ENCODE data around the gene CD8A.

The CD8A gene

DNA sequence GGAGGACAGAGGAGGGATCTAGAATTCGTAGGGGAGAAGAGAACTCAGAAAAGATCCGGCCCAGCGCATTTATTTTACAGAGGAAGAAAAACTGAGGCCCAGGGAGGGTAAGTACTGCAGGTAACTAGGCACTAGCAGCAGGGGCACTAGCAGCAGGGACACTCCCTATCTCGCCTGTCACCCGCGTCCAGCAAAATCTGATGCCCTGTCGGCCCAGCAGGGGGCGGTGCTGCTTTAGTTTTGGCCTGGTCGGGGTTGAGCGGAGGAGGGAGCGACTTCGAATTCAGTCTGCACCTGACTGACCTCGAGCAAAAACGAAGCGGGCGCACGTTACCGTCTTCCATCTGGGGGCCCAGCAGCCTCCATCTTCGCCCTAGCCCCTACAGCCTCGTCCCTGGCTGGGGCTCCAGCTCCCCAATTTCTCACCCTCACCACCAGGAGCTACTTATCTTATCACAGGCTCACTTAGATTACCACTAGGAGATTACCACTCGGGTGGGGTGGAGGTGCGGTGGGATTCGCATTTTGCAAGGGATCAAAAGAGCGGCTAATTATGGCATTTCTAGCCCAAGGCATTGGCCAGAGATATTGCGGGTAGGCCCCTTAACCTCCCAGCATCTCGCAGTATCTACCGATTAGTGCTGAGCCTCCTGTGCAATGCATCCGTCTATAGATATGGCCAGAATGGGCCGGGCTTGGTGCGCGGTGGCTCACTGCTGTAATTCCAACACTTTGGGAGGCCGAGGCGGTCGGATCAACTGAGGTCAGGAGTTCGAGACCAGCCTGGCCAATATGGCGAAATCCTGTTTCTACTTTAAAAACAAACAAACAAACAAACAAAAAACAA lies 17.8 kb upstream of the CD8A start:
- DNase-seq = peak; percentile 55

DNA sequence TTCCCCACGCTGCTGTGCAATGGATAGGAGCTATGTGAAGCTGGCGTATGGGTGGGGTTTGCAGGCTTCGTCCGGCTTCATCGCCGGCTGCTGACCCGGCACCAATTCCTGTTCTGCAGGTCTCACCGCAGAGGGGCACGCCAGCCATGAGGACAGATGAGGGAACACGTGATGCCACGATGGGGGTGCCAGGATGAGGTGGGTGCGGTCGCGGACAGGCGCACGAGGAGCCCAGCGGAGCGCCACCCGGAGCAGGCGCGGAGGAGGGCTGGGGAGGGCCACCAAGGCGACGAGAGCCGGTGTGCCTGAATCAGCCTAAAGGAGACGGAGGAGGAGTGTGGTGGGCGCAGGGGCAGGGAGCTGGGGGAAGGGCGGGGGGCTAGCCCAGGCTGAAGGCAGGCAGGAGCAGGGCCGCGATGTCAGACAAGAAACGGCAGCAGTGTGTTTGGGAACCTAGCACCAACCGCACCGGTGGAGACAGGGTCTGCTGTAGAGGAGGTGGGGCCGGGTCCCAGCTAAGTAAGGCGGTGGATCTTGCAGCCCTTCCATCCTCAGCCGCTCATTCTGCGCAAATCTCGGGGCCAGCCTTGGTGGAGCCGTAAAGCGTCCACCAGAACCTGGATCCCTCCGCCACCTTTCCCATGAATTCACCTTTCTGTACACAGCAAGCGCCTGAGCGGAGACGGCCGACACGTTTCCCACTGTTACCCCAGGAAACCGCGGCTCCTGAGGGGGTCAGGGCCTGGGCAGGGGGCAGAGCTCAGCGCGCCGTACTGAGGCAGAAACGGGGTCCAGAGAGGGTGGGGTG lies 17.0 kb upstream of the CD8A start:
- DNase-seq = no peak

DNA sequence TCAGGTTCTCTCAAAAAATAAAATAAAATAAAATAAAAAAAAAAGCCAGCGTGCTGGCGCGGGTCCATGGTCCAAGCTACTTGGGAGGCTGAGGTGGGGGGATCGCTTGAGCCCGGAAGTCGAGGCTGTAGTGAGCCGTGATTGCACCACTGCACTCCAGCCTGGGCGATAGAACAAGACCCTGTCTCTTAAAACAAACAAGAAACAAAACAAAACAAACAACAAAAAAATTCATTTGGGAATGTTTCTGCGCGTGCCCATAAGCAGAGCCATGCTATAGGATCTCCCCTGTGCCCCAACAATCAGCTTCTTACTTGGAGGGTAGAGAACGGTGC lies 16.4 kb upstream of the CD8A start:
- no peak for DNase-seq

DNA sequence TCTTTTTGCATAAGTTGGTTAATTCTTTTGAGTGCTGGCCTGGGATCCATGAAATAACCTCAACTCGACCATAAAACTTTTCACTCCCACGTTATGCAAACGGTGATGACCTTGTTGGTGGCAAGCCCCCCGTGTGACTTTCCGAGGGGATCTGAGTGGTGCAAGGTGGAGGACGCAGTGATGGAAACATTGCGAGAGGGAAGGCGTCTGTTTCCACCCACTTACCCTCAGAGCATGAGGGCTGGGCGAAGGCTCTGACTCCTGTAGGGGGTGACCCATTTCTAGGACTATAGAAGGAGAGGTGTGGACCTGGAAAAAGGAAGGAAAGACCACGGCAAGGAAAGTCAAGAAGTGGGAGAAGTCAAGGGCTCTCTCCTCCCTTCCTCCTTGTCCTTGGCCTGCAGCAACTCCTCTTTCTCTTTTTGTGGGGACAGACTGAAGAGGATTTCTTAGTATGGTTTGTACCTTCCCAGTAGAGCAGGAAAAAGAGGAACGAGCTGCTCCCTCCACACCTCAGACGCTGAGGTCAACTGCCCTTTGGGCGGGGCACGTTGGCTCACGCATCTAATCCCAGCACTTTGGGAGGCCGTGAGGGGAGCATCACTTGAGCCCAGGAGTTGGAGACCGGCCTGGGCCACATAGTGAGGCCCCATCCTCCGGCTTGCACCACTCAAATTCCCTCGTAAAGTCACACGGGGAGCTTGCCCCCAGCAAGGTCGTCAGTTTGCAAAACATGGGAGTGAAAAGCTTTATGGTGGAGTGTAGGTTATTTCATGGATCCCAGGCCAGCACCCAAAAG lies 15.5 kb upstream of the CD8A start:
- no peak for DNase-seq

DNA sequence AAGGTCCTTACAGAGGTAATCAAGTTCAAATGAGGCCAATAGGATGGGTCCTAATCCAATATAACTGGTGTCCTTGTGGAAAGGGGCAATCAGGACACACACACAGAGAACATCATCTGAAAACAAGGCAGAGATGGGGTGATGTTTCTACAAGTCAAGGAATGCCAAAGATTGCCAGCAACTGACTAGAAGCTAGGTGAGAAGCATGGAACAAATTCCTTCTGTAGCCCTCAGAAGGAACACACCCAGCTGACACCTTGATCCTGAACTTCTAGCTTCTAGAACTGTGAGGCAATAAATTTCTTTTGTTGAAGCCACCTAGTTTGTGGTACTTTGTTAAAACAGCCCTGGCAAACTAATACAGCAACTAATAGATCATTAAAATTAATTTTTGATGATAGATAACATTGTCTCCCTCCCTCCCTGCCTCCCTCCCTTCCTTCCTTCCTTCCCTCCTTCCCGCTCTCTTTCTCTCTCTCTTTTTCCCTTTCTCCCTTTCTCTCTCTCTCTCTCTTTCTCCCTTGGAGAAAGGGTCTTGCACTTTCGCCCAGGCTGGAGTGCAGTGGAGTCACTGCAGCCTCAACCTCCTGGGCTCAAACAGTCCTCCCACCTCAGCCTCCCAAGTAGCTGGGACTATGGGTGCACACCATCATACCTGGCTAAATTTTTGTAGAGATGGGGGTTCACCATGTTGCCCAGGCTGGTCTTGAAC lies 10.3 kb upstream of the CD8A start:
- DNase-seq = no peak

DNA sequence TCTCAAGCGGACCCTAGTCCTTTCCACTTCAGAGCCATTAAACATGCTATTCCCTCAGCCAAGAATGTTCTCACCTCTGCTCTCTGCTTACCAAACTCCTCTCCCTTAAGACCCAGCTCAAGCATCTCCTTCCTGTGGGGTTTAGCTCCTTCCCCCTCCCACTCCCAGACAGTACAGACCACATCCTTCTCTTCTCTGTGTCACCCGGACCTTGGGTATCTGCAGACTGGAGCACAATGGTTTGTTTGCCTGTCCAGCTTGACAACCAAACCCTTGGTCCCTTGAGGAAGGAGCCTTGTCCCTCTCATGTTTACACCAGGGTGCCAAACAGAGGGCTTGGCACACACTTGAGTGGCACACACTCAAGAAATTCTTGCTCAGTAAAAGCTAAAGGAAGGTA lies 4.1 kb upstream of the CD8A start:
- no peak for DNase-seq

DNA sequence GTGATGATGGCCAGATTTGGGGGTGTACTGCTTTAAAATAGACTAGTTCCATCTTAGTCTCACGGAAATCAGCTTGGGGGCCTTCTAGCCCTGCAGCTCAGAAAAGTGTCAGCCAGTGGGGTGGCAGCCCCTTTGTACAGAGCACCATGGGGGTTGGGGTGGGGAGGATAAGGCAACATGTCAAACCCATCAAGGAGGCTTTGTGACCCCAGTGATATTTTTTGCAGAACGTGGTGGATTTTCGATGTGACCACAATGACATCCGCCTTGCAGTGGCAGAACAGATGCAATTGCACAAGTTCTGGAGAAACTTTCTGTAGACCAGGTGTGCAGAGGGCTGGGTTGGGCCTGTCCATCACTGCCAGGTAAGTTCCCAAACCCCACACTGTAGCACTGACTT lies 3.0 kb upstream of the CD8A start:
- DNase-seq = no peak

DNA sequence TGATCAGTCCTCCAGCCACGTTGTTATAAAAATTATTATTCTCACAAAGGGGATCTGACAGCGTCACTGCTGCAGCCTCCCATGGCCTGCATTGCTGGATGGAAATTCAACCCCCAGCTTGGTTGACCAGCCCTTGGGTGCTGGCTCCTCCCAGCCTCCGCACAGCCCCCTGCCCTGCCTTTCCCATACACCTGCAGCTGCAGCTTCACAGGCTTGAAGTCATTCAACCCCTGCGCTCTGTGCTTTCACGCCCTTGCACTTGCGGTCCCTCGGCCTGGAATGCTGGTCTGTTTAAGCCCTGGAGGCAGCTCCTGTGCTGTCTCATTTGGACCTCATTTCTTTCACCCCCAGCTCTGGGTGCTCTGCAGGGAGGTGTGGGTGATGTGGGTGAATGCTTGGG lies 860 bp upstream of the CD8A start:
- no peak for DNase-seq

DNA sequence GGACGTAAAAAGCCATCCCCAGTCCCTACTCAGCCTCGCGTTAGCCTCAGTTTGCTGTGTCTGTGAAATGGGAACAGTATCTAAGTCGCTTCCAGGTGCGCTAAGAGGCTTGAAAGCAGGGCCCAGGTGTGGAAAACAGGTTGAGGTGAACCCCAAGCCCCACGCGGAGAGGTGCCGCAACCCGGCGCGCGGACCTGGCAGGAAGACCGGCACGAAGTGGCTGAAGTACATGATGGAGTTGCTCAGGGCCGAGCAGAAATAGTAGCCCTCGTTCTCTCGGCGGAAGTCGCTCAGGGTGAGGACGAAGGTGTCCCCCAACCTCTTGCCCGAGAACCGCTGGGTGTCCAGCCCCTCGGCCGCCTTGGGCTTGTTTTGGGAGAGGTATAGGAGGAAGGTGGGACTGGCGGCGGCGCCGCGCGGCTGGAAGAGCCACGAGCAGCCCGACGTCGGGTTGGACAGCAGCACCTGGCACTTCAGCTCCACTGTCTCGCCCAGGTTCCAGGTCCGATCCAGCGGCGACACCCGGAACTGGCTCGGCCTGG lies 508 bp downstream of the CD8A start:
- DNase-seq = no peak

DNA sequence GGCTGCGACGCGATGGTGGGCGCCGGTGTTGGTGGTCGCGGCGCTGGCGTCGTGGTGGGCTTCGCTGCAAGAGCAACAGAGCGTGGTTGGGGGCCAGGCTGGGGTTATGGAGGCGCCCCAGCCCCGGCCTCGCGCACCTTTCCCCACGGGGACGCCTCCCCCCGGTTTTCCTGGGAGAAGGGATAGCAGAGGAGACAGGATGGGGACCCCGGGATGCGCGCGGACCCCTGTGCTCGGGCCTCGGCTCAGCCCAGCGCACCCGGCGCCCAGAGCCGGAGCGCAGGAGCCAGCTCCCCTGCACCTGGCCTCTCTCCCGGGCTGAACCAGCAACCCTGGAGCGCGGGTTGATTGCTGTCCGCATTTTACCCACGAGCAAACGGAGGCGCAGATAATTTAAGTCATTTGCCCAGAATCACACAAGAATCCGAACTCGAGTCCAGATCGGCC lies 1.0 kb downstream of the CD8A start:
- no peak for DNase-seq

DNA sequence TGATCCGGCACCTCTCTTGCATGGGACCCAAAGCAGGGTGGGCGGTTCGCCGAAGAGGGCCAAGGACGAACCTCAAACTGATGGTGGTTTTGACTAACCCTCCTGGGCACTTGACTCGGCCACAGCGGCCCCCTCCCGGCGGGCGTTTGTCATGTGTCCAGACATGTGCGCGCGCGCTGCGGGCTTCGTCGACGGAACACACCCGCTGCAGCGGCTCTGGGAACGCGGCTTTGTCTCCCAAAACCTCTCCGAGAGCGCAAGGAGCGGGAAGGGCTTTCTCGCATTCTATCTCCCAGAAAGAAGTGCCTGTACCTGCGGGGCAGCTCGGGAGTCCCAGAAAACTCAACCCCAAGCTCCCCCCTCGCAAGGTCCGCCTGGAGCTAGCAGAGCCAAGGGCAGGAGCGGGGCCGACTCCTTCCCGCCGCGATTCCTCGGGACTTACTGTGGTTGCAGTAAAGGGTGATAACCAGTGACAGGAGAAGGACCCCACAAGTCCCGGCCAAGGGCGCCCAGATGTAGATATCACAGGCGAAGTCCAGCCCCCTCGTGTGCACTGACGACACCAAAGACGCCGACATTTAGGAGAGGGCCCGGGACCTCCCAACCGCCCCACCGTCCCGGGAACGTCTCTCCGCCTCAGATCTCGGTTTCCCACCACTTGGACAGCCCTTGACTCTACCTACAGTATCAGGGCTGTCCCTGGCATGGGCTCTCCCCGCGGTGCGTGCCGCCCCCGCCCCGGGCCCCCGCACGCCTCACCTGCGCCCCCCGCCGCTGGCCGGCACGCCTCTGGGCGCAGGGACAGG lies 1.6 kb downstream of the CD8A start:
- DNase-seq = no peak

DNA sequence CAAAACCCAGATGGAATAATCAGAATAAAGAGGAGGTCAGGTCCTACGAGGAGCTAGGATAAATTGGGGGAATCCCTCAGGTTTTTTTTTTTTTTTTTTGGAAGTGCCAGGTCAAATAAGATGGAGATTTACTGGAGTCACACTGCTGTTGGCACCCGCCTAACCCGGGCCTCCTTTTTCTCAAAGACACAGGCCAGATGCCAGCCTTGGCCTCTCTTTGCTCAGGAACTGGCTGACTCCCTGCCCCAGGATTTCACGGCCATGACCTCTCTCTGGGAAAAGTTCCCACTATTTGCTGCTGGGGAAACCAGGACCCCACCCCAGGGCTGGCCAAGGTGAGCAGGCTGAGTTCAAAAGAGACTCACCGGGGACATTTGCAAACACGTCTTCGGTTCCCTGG lies 2.5 kb downstream of the CD8A start:
- no peak for DNase-seq

DNA sequence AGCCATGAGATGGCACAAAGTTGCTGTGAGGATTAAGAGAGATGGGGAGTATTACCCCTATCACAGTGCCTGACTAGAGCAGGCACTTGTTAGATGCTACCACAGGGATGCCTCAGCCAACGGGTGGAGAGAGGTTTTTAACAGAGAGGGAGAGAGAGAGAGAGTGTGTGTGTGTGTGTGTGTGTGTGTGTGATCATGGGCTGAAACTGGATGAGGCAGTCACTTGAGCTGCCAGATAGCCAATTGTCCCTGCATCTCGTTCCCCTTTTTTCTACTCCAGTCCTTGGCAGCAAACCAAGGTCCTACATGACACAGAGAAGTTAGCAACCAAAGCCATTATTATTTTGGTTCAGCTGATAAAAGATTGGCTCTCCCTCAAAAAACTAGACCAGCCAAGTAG lies 3.0 kb downstream of the CD8A start:
- no peak for DNase-seq

DNA sequence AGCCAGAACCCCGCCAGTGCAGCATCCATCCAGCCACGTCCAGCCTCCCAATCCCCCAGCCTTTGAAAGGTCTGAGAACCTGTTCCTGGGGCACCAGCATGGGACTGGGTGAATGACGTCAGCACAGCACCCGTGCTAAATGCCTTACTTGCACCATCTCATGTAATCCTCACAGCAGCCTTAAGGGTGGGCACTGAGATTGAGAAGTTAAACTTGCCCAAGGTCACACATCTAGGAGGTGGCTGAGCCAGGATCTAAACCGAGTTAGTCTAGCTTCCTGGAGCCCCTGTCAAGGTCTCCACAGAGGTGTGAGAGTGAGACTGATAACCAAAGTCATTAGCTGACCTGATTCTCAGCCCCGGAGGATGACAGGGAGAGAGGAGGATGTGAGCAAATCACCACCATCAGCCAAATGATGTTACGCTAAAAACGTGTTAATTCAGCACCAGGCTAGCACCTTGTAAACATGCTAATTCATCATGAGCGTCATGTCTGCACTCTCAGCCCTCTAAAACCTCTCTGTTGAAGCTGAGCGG lies 4.6 kb downstream of the CD8A start:
- DNase-seq = no peak

DNA sequence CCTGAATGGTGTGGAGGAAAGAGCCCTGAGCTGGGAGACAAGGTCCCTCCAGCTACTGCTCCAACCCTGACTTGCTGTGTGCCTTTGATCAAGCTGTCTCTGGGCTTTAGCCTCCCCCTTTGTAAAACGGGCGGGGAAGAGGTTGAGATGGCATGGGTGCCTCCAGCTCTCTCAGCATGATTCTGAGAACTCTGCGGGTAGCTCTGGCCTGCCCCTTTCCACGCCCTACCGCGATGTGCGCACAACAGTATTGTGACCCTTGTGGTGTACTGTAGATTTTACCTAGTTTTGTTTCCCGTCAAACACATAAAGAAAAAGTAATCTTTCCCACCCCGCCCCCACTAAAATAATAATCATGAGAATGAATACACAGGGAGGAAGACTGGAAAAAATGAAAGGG lies 5.3 kb downstream of the CD8A start:
- DNase-seq = no peak

DNA sequence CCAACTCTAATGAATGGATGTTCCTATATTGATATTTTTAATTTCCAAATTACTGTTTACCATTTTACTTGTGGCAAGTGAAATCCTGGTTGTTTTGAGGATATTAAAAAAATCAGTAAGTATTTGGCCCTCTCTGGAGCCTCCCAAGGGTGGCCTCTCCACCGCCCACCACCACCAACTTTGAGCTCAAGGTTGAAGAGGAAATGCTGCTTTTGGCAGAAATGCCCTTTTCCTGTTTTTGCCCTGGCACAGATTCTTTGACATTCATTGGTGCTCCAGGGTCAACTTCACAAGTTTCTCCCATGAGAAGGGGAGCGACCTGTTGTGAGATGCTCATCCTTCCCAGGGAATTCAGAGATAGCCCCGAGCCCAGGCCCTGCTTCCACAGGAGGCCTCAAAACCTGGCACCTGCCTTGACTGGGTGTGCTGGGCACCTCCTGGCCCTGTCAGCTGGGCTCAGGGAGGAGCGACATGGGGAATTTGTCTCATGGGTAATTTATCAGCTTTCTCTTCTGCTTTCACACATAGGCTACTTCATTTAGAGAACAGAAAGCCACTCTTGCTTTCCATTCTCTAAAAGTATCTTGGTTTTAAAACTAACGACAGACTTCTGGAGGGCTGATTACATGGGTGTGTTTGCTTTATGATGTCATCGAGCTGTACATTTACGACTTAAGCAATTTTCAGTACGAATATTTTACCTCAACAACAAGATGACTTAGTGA lies 6.9 kb downstream of the CD8A start:
- no peak for DNase-seq

DNA sequence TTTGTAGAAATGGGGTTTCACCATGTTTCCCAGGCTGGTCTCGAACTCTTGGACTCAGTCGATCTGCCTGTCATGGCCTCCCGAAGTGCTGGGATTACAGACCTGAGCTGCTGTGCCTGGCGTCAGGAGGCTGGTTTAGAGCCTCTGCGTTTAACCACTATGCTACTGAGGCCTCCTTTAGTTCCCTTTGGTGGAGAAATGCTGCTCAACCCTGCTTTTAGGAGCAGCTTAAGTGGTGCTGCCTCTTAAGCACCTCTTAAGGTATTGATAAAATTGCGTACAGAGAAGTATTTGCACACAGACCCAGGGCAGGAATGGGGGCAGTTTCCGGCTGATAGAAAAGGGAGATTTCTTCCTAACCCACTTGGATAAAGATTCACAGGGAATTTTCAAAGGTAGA lies 8.0 kb downstream of the CD8A start:
- no peak for DNase-seq

DNA sequence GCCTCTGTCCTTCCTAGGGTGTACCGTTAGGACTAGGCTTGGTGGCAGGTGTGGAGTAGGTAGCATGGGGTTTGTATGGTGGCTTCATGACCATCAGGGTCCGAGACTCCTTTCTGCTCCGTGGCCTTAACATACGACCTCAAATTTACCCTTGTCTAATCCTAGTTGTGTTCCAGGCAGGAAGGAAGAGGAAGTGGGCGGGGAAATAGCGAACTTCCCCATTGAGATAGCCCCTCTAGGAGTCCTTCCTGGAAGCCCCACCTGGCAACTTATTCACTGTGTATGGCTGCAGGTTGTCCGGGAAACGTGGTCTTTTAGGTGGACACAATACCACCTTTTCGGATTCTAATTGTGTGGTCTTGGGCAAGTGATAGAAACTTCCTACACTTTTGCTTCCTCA lies 9.3 kb downstream of the CD8A start:
- DNase-seq = no peak

DNA sequence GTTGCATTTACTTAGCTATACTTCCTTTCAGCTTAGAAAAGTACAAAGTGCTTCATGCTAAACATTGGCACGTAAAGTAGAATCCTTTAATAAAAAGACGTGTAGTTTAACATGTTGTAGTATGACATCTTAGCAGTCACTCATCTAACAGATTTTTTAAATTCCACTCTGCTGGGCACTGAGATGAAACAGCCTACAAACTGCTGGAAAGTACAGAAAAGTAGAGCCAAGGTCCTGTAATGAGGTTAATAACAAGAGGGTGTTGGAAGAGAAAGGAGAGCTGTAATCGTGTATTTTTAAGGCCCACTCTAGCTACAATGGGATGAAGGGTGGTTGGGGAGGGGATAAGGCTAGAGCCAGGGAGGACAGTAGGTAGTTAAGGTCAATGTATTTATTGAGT lies 10.7 kb downstream of the CD8A start:
- no peak for DNase-seq

DNA sequence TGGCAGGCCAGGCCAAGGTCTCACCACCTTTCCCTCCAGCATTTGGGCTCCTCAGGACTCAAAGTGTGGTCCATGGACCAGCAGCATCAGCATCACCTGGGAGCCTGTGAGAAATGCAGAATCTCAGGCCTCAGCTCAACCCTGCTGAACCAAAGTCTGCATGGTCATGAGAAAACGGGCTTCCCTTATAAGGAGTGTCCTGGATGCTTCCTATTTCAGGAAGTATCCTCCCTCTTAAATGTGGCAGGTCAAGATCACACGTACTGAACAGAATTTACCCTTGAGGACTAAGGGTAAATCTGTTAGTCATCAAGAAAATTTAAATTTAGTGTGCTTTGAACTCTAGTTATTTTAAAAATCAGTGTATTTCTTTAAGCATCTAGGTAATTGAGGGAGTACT lies 11.8 kb downstream of the CD8A start:
- no peak for DNase-seq

DNA sequence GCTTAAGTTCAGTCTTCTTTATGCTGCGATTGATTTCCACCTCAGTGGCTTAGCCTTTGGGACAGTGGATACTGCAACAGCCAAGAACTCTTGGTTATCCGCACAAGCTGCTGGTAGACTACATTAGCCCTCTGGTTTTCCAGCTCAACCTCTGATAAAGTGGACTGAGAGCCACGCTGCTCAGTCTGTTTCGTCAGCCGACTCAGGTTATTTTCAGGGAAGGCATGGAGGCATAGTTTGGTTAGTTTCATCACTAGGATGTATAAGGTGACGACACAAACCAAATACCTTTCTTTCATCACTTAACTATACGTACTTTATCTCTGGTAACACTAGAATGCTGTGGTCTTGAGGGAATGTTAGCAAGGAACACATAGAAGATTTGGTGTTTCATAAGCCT lies 14.2 kb downstream of the CD8A start:
- no peak for DNase-seq

All from NCI-H1436 treated with DMSO at 0.1 percent for 48 hours (cell line).